ENCODE measurements around the gene RPLP2. TPM values are rescaled to one million over a fixed set of nuclear protein-coding genes. Genes with fewer than 3 reads are reported as not detected.

Gene RPLP2
- total RNA-seq, 1 donor from 2014 or later: 277 TPM

Other genes with a start within 250 kb of the RPLP2 start
- 0.56 and 0.86 TPM in 2 replicates for gene LMNTD2, start 249.2 kb upstream of the RPLP2 start, total RNA-seq
- gene RASSF7, start 249.0 kb upstream of the RPLP2 start, total RNA-seq: 11.5 and 14.4 TPM in 2 replicates
- 28.0 and 29.5 TPM in 2 replicates for gene PHRF1, start 233.5 kb upstream of the RPLP2 start, total RNA-seq
- gene IRF7, start 194.0 kb upstream of the RPLP2 start, total RNA-seq: 8.7 and 16.5 TPM in 2 replicates
- gene CDHR5, start 185.0 kb upstream of the RPLP2 start, total RNA-seq: not detected in 2 replicates
- gene SCT, start 182.8 kb upstream of the RPLP2 start, total RNA-seq: not detected in 2 replicates
- gene DRD4, start 172.7 kb upstream of the RPLP2 start, total RNA-seq: not detected in 2 replicates
- gene DEAF1, start 114.7 kb upstream of the RPLP2 start, total RNA-seq: 45.1 and 66.1 TPM in 2 replicates
- 8.4 and 9.7 TPM in 2 replicates for gene TMEM80, start 114.2 kb upstream of the RPLP2 start, total RNA-seq
- 2.0 and 3.0 TPM in 2 replicates for gene EPS8L2, start 103.7 kb upstream of the RPLP2 start, total RNA-seq
- 278 and 283 TPM in 2 replicates for gene TALDO1, start 62.5 kb upstream of the RPLP2 start, total RNA-seq
- 37.5 and 38.1 TPM in 2 replicates for gene GATD1, start 32.5 kb upstream of the RPLP2 start, total RNA-seq
- 0.13 and 0.14 TPM in 2 replicates for gene CEND1, start 19.9 kb upstream of the RPLP2 start, total RNA-seq
- gene SLC25A22, start 11.7 kb upstream of the RPLP2 start, total RNA-seq: 9.0 and 9.2 TPM in 2 replicates
- gene PIDD1, start 4.7 kb upstream of the RPLP2 start, total RNA-seq: 7.0 and 7.5 TPM in 2 replicates
- 21.5 and 22.4 TPM in 2 replicates for gene PNPLA2, start 8.9 kb downstream of the RPLP2 start, total RNA-seq
- 4.1 and 4.3 TPM in 2 replicates for gene CRACR2B, start 18.0 kb downstream of the RPLP2 start, total RNA-seq
- 578 and 647 TPM in 2 replicates for gene CD151, start 23.0 kb downstream of the RPLP2 start, total RNA-seq
- 163 and 227 TPM in 2 replicates for gene POLR2L, start 32.6 kb downstream of the RPLP2 start, total RNA-seq
- 103 and 115 TPM in 2 replicates for gene TSPAN4, start 32.9 kb downstream of the RPLP2 start, total RNA-seq
- gene CHID1, start 100.8 kb downstream of the RPLP2 start, total RNA-seq: 45.0 and 46.8 TPM in 2 replicates
- 26.3 and 32.5 TPM in 2 replicates for gene AP2A2, start 115.9 kb downstream of the RPLP2 start, total RNA-seq
- not detected in 2 replicates for gene MUC6, start 226.8 kb downstream of the RPLP2 start, total RNA-seq

Data from pulmonary artery endothelial cell (primary cell).